Measurements from ENCODE around the gene HSD3B7.
A peak's percentile ranks its signal among the peaks of the same experiment; 100 is the strongest.

The HSD3B7 gene

DNA sequence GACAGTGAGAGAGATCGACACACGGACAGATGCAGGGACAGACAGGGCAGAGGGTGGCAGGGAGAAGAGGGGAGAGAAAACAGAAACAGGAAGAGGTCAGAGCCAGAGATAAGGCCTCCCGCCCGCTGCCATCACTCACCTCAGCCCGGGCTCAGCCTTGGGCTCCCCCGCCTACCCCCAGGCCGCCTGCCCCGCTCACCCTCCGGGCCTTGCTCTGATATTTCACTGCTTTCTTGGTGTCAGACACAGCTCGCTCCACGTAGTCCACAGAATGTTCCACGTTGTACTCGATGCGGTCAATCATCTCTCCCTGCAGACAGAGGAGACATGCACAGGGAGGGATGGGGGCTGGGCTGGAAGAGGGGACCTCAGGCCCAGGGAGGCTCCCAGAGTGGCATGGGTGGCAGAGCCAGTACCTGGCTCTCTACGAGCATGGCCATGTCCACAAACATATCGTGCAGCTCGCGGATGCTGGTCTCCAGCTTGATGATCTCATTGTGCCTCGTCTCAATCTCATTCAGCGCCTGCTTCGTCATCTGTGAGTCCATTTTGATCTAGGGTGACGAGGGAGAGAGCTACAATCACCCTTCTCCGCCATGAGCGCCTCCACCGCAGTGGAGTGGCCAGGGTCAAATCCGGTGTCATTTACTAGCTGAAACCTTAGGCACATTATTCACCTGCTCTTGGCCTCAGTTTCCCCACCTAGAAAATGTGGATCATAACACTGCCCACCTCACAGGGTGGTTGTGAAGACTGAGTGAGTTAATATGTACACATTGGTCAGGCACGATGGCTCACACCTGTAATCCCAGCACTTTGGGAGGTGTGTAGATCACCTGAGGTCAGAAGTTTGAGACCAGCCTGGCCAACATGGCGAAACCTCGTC lies 8.2 kb downstream of the HSD3B7 start:
- no peak overlapping the region for H2AFZ ChIP-seq (ENCODE audit: low read length, unreplicated experiment)
- no peak overlapping the region for H3K27ac ChIP-seq (ENCODE audit: low read depth, low read length)

DNA sequence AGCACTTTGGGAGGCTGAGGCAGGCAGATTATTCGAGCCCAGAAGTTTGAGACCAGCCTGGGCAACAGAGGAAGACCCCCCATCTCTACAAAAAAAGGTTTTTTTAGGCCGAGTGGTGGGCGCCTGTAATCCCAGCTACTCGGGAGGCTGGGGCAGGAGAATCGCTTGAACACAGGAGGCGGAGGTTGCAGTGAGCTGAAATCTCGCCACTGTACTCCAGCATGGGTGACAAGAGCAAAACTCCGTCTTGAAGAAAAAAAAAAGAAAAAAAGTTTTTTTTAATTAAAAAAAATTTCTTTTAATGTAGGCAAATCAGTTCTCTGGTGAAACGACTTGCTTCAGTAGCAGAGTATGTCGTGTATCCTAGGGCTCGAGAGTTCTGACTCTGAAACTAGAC lies 10.9 kb downstream of the HSD3B7 start:
- Histone ChIP-seq H2AFZ (ENCODE audit: low read length, unreplicated experiment) (peak overlapping the region; percentile 95), H3K4me1 (ENCODE audit: control insufficient read depth, insufficient read depth, low read length, unreplicated experiment) (peaks cover 22% of the 10 kb centered on the region), H3K27me3 (ENCODE audit: insufficient read depth, low read length) (no peaks in the 10 kb centered on the region), H3K4me3 (ENCODE audit: low read depth, low read length) (peak overlapping the region; percentile 91), H3K27ac (ENCODE audit: low read depth, low read length) (peak overlapping the region; percentile 80), H3K36me3 (ENCODE audit: insufficient read depth, low read length) (no peaks in the 10 kb centered on the region), H3K79me2 (ENCODE audit: control insufficient read depth, insufficient read depth, low read length, unreplicated experiment) (no peaks in the 10 kb centered on the region)

More for the DNA sequence above, 8.2 kb downstream of the HSD3B7 start:
- Histone ChIP-seq H3K36me3 (ENCODE audit: insufficient read depth, low read length) (no peaks in the 10 kb centered on the region), H3K4me1 (ENCODE audit: control insufficient read depth, insufficient read depth, low read length, unreplicated experiment) (peaks cover 13% of the 10 kb centered on the region), H3K27me3 (ENCODE audit: insufficient read depth, low read length) (no peaks in the 10 kb centered on the region), H3K4me3 (ENCODE audit: low read depth, low read length) (no peak overlapping the region), H3K79me2 (ENCODE audit: control insufficient read depth, insufficient read depth, low read length, unreplicated experiment) (no peaks in the 10 kb centered on the region)

DNA sequence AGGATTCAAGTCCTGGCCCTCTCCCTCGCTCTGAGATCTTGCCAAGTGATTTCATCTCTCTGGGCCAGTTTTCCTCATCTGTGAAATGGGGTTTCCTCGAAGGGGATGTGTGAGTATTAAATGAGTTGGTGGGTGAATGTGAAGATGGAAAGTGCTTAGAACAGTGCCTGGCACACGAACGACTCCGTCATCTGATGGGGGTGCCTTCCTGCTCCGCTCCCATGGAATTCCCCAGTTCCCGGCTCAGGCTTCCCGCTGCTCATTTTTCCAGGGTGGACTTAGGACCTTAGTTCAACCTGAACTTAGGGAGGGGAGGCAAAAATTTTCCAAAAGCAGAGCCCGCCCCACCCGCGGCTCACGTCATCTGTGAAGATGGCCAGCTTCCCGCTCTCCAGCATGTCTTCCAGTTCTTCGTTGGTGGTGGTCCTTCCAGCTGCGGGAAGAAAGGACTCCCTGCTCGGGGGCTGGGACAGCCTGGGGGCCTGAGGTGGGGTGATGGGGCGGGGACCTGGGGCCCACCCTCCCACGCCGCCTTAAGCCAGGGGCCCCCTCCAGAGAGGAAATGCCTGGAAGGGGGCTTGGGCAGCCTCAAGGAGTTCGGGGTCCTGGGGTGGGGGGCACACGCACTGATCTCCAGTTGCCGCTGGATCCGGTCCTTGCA lies 11.4 kb downstream of the HSD3B7 start:
- Histone ChIP-seq H3K36me3 (ENCODE audit: insufficient read depth, low read length) (no peaks in the 10 kb centered on the region), H2AFZ (ENCODE audit: low read length, unreplicated experiment) (peak overlapping the region; percentile 95), H3K4me1 (ENCODE audit: control insufficient read depth, insufficient read depth, low read length, unreplicated experiment) (peaks cover 22% of the 10 kb centered on the region), H3K27me3 (ENCODE audit: insufficient read depth, low read length) (no peaks in the 10 kb centered on the region), H3K79me2 (ENCODE audit: control insufficient read depth, insufficient read depth, low read length, unreplicated experiment) (no peaks in the 10 kb centered on the region), H3K4me3 (ENCODE audit: low read depth, low read length) (peak overlapping the region; percentile 91), H3K27ac (ENCODE audit: low read depth, low read length) (peak overlapping the region; percentile 80)

DNA sequence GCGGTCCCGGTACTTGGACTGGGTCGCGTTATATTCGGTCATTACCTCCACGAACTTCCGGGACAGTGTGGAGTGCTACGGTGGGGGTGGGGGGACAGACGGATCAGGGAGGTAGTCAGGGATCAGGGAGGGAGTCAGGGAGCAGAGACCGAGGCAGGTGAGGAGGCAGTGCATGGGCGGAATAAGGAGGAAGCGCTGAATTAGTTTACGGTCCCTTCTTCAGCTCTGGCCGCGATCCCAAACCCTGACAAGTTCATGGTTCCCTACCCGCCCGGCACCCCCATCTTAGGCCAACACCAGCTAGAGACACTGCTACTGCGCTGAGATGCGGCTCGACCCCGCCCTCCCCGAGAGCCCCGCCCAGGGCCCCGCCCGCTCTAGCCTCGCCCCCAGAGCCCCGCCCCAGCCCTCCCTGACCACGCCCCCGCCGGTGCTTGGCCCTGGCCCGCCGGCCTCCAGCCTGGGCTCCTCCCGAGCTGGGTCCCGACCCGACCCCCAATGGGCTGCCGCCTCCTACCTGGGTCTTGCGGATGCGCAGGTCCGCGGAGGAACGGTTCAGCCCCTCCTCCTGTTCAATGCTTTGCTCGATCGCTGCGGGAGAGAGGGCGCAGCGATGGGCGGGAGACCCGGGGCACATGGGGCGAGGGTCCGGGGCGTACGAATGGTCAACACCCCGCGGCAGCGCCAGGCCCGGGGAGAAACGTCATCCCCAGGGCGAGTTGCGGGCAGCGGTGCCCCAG lies 12.1 kb downstream of the HSD3B7 start:
- peak overlapping the region; percentile 91 for H3K4me3 ChIP-seq (ENCODE audit: low read depth, low read length)
- H3K36me3 ChIP-seq (ENCODE audit: insufficient read depth, low read length) = no peaks in the 10 kb centered on the region
- no peaks in the 10 kb centered on the region for H3K79me2 ChIP-seq (ENCODE audit: control insufficient read depth, insufficient read depth, low read length, unreplicated experiment)
- H2AFZ ChIP-seq (ENCODE audit: low read length, unreplicated experiment) = peak overlapping the region; percentile 95
- peaks cover 22% of the 10 kb centered on the region for H3K4me1 ChIP-seq (ENCODE audit: control insufficient read depth, insufficient read depth, low read length, unreplicated experiment)
- H3K27me3 ChIP-seq (ENCODE audit: insufficient read depth, low read length) = no peaks in the 10 kb centered on the region
- peak overlapping the region; percentile 81 for H3K27ac ChIP-seq (ENCODE audit: low read depth, low read length)

DNA sequence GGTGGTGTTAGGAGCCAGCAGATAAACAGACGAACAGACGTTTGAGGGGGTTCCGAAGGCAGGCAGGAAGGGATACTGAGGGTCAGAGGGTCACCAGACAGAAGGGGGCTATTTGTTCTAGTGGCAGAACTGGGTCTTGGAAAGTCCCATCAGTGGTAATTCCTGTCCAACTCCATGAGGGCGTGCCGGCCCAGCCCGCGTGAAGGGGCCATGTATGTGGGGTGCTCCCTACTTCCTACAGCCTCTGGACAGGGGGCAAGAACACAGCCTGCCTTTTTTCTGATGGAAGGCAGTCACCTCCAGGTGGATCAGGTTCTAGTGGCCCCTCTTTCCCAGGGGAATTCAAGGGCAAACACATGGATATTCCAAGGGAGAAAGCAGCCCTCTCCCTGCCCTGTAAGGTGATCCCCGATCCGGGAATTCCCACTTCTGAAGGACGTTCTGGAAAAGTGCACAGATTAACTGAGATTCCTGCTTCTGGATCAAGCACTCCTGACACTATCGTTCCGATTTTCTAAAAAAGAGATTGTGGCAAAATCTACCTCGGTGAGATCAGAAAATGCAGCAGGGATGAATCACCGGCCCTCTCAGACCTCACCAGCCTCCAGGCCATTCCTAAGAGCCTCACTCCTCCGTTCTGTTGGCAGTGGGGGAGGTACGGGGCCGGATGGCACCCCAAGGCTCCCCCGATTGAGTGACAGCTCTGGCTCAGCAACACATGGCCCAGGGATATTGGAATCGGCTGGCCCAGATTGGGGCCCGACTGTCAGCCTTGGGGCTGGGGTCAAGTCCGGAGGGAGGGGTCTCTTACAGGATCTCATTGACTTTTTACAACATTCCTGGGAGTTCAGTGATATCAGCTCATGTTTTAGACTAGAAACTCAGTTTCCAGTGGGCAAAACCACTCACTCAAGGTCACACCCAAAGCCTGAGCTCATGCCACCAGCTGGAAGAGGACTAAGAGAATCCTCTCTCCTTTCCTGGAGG lies 13.0 kb downstream of the HSD3B7 start:
- peak overlapping the region; percentile 57 for H2AFZ ChIP-seq (ENCODE audit: low read length, unreplicated experiment)
- H3K4me3 ChIP-seq (ENCODE audit: low read depth, low read length) = peak overlapping the region; percentile 91

DNA sequence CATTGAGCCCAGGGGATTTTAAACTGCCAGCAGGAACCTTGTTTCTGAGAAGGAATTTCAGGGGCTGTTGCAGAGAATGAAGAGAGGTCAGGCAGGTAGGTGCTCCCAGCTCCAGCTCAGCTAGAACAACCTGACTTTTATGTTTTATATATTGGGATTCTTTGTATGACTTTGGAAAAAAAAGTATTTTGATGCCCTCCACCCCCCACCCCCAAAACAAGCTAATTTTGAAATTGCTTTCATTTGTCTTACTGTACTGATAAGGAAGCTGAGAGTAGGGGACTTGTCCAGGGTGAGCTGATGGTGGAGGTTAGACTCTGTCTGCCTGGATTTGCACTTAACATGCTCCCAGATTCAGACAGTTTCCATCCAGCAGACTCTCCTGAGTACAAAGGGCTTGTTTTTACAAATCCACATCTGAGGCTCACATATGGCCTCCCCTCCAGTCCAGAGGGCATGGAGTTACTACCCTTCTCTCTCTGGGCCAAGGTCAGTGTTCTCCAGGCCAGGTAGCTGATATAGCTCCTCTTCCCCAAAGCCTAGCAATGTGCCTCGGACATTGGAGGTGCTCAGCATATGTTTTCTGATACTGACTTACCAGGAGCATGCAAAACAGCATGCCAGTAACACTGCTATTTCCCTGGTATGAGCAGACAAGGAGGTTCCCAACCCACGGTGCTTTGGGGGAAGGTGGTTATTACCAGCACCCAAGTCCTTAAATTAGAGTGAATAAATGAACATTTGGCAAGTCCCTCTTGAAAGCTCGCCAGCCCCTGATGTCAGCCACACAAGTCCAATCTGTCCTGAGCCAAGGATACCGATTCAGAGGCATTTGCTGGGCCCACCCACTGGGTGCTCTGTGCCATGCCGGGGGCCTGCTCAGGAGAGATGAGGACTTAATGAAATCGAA lies 14.1 kb downstream of the HSD3B7 start:
- no peaks in the 10 kb centered on the region for H3K27me3 ChIP-seq (ENCODE audit: insufficient read depth, low read length)
- H3K36me3 ChIP-seq (ENCODE audit: insufficient read depth, low read length) = no peaks in the 10 kb centered on the region
- peaks cover 22% of the 10 kb centered on the region for H3K4me1 ChIP-seq (ENCODE audit: control insufficient read depth, insufficient read depth, low read length, unreplicated experiment)
- H3K27ac ChIP-seq (ENCODE audit: low read depth, low read length) = peak overlapping the region; percentile 81
- no peaks in the 10 kb centered on the region for H3K79me2 ChIP-seq (ENCODE audit: control insufficient read depth, insufficient read depth, low read length, unreplicated experiment)
- peak overlapping the region; percentile 55 for H2AFZ ChIP-seq (ENCODE audit: low read length, unreplicated experiment)
- H3K4me3 ChIP-seq (ENCODE audit: low read depth, low read length) = peak overlapping the region; percentile 17; the same call in 1 of the 2 replicates

More for the DNA sequence above, 13.0 kb downstream of the HSD3B7 start:
- no peaks in the 10 kb centered on the region for H3K27me3 ChIP-seq (ENCODE audit: insufficient read depth, low read length)
- no peaks in the 10 kb centered on the region for H3K36me3 ChIP-seq (ENCODE audit: insufficient read depth, low read length)
- peak overlapping the region; percentile 81 for H3K27ac ChIP-seq (ENCODE audit: low read depth, low read length)
- H3K4me1 ChIP-seq (ENCODE audit: control insufficient read depth, insufficient read depth, low read length, unreplicated experiment) = peaks cover 22% of the 10 kb centered on the region
- H3K79me2 ChIP-seq (ENCODE audit: control insufficient read depth, insufficient read depth, low read length, unreplicated experiment) = no peaks in the 10 kb centered on the region

DNA sequence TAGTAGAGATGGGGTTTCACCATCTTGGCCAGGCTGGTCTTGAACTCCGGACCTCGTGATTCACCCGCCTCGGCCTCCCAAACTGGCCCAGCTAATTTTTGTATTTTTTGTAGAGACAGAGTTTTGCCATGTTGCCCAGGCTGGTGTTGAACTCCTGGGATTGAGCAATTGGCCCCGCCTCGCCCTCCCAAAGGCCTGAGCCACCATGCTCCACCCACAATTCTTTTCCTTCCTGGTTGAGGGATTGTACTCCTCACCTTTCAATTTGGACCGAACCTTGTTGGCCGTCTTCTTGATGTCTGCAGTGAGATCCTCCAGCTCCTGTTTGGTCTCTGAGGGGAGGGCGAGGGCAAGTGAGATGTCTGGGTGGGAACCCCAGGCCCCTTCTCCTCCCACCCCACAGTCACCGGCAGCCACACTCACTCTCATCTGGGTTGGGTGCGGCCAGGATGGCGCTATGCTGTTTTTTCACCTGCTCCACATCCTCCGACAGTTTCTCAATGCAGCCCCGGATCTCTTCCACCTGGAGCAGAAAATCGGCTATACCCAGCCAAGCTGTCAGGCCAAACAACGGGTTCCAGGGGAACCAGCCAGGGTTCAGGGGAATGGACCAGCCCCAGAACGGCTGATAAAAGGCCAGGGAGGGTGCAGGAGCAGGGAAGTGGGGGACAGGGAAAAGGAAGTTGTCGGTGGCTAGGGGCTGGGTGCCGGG lies 15.8 kb downstream of the HSD3B7 start:
- no peak overlapping the region for H3K27ac ChIP-seq (ENCODE audit: low read depth, low read length)
- H3K27me3 ChIP-seq (ENCODE audit: insufficient read depth, low read length) = no peaks in the 10 kb centered on the region
- H3K36me3 ChIP-seq (ENCODE audit: insufficient read depth, low read length) = no peaks in the 10 kb centered on the region
- H3K4me1 ChIP-seq (ENCODE audit: control insufficient read depth, insufficient read depth, low read length, unreplicated experiment) = peaks cover 22% of the 10 kb centered on the region
- no peak overlapping the region for H2AFZ ChIP-seq (ENCODE audit: low read length, unreplicated experiment)
- no peaks in the 10 kb centered on the region for H3K79me2 ChIP-seq (ENCODE audit: control insufficient read depth, insufficient read depth, low read length, unreplicated experiment)
- no peak overlapping the region for H3K4me3 ChIP-seq (ENCODE audit: low read depth, low read length)

DNA sequence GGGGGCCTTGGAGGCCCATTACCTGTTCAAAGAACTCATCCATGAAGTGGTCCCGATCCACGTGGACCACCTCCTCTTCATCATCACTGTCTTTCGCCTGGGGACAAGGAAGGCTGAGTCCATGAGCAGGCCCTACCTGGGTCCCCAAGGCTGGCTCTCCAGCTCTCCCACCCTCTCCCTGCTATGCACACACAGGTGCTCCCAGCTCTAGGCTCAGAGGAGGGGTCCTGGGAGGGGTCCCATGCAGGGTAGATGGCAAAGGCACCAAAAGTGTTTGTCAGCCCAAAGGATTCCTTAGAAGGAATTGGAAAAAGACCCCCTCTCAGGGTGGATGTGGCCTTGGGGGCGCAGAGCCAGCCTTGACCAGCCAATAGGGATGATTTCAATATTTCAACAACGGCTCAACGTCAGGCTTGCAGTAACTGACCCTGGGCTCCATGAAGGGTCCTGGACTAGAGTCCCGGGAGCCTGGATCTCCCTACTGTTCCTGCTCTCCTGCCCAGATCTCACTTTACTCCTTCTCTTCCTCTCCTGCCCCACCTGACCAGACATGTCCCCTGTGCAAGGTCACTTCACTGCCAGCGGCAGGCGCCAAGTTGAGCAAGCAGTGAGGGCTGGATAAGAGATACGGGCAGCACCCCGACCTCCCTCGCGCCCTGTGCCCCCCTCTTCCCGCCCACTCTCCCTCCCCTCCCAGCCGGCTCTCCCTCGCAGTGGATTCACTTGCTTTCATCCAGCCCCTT lies 16.7 kb downstream of the HSD3B7 start:
- H3K4me3 ChIP-seq (ENCODE audit: low read depth, low read length) = no peak overlapping the region
- no peak overlapping the region for H3K27ac ChIP-seq (ENCODE audit: low read depth, low read length)
- peaks cover 18% of the 10 kb centered on the region for H3K4me1 ChIP-seq (ENCODE audit: control insufficient read depth, insufficient read depth, low read length, unreplicated experiment)
- H3K79me2 ChIP-seq (ENCODE audit: control insufficient read depth, insufficient read depth, low read length, unreplicated experiment) = no peaks in the 10 kb centered on the region
- no peaks in the 10 kb centered on the region for H3K36me3 ChIP-seq (ENCODE audit: insufficient read depth, low read length)
- no peak overlapping the region for H2AFZ ChIP-seq (ENCODE audit: low read length, unreplicated experiment)
- H3K27me3 ChIP-seq (ENCODE audit: insufficient read depth, low read length) = no peaks in the 10 kb centered on the region

All from ACC112 (cell line).